A204.1 (cell line): ENCODE data around the gene SMDT1.
"Not testable (repeated sequence)": the region's sequence is repeated elsewhere in the genome, so short reads cannot be mapped to it uniquely, and the experiment has no call there.

Source experiments
- FAIRE-seq: peaks from 2 replicates; lab custom pipeline; 2012; peaks lifted over from hg19 to GRCh38; lab: Jason Lieb, UNC

SMDT1 gene

DNA sequence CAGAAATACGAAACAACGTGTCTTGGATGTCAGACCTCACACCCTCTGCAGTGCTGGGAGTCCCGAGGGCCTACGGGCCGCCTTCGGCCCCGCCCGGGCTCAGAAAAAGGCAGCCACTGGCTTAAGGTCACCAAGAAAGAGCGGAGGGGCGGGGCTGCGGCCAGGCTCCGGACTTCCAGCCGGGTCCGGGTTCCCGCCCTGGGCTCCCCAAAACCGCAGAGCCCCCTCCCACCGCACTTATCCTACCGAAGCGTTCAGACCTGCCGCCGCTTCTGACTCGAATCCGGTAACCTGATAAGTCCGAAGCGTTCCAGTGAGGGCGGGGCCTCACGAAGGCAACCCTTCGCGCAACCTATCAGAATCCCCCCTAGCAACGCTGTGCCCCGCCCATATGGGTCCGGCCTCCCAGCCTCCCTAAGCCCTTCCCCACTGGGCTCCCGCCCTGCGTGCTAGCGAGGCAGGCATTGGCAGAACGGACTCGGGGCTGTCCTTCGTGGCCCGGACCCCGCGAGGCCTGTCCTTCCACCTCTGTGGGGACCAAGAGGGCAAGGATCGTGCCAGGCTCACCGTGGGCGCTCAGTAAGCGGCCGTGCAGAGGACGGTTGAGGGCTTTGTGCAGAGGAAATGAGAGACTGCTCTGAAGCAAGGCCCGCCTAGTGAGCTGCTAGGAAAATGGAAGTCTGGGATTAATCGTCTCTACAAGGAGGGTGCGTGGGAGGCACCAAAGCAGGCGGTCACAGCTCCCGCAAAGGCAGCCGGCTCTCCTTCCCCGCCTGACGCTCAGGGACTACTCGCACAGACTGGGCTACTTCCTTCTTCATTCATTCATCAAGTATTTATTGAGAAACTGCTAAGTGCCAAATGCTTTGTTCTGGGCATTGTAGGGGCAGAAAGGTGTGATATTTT is 8.7 kb upstream of the SMDT1 start, which contains the start of gene NAGA:
NAGA (minus strand) TSS at position 296 of the 906 bp plus-strand sequence. CDS start 515 bp downstream, outside the sequence.
- peak; percentile 98 for FAIRE-seq

GRCh38 chr22:42071508-42071907 is 8.0 kb upstream of the SMDT1 start:
- FAIRE-seq: not testable (repeated sequence)

- FAIRE-seq: no peak
These were observed 6.7 kb upstream of the SMDT1 start for GRCh38 chr22:42072606-42073330.

GRCh38 chr22:42073621-42074041 is 5.9 kb upstream of the SMDT1 start:
- FAIRE-seq: no peak

DNA sequence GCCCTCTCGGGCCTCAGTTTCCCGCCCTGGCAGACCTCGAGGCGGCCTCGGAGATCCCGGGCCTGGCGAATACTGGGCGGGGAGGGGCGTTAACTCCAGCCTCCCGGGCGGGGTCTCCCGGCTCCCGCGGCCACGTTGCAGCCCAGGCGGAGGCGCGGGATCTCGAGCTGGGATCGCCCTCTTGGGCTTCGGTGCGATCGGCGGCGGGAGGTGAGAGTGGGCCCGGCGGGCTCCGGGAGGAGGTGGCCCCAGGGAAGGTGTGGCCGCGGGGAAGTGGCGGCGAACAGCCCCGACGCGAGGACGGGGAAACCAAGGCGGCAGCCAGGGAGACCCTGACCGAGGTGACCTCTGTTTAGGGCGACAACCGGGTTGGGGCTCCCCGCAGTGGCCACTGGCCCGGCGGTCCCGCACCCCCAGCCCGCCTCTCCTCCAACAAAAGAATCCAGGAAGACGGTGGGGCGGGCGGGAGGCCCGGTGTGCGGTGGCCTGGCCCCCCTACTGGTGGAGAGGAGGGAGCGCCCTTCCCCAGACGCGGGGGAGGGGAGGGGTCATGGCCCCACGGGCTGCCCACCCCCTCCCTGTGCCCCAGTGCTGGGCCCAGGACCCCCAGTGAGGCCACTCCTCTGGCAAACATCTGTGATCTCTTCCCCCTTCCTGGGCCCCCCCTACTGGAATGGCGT is 5.2 kb upstream of the SMDT1 start, which contains the start of gene PHETA2:
PHETA2 (plus strand) TSS at position 117 of the 680 bp plus-strand sequence. CDS start 3,046 bp downstream, outside the sequence.
- no peak for FAIRE-seq

DNA sequence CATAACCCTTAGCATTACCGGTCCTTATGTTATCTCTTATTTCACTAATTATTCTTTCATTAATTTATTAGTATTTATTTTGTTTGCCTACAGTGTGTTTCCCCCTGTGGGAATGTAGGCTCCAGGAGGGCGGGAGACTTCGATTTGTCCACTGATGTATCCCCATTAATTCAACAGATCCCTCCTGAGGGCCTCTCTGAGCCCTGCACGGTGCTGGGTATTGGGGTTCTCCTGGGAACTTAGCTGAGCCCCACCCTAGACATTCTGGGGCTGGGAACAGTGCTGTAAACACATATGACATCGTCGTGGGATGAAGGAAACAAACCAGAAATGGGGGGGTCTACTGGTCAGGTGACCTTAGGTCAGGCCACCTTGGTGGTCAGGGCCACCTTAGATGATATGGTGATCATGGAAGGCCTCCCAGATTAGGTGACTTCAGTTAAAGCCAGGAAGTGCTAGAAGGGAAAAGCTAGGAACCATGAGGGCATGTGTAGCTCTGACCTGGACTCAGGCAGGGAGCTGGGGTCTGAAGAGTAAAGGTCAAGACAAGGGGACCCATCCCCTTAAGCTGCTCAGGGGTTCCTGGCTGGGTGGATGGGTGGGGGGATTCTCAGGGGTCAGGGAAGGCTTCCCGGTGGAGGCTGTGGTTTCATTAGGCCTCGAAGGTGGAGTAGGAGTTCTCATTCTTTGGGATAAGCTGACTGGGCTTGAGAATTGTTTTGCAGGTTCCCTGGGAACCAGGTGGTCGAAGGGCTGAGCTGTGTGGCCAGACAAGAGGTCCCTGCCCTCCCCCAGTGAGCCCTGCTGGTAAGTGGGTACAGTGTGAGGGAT is 4.4 kb upstream of the SMDT1 start:
- FAIRE-seq: no peak

DNA sequence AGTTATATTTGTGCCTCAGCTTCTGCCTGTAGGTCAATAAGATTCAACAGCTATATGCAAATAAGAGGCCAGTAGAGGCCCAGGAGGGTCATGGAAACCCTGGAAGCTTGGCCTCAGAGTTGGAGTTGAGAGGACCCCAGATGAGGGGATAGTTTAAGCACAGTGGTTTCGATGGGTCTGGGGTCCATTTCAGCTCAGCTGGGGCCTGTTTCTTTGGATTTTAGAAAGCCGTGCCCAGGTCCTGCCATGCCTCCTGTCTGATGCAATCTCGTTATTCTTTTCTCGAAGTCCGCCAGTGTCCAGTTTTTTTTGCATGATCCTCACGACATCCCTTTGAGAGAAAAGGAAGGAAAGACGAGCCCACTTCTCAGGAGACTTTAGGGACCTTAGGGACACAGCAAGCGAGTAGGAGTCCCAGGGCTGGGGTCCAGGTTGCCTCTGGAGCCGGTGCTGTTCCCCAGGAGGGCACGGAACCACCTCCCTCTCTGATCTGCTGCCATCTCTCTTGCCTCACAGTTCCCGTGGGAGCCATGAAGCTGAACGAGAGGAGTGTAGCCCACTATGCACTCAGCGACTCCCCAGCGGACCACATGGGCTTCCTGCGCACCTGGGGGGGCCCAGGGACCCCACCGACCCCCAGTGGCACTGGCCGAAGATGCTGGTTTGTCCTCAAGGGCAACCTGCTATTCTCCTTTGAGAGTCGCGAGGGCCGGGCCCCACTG is 2.6 kb upstream of the SMDT1 start:
- FAIRE-seq: no peak

DNA sequence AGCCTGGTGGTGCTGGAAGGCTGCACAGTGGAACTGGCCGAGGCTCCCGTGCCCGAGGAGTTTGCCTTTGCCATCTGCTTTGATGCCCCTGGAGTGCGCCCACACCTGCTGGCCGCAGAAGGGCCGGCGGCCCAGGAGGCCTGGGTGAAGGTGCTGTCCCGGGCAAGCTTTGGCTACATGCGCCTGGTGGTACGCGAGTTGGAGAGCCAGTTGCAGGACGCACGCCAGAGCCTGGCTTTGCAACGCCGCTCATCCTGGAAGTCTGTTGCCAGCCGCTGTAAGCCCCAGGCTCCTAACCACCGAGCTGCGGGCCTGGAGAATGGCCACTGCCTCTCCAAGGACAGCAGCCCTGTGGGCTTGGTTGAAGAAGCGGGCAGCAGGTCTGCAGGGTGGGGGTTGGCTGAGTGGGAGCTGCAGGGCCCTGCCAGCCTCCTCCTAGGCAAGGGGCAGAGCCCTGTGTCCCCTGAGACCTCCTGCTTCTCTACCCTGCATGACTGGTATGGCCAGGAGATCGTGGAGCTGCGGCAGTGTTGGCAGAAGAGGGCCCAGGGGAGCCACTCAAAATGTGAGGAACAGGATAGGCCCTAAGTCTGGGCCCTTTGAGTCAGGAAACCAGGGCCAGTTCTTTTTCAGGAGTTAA is 1.9 kb upstream of the SMDT1 start:
- FAIRE-seq: no peak

- no peak for FAIRE-seq
These were observed 806 bp upstream of the SMDT1 start for GRCh38 chr22:42078469-42079318.

GRCh38 chr22:42080287-42080686 is 787 bp downstream of the SMDT1 start:
- no peak for FAIRE-seq

- no peak for FAIRE-seq
These were observed 3.6 kb downstream of the SMDT1 start for GRCh38 chr22:42083119-42083518.

DNA sequence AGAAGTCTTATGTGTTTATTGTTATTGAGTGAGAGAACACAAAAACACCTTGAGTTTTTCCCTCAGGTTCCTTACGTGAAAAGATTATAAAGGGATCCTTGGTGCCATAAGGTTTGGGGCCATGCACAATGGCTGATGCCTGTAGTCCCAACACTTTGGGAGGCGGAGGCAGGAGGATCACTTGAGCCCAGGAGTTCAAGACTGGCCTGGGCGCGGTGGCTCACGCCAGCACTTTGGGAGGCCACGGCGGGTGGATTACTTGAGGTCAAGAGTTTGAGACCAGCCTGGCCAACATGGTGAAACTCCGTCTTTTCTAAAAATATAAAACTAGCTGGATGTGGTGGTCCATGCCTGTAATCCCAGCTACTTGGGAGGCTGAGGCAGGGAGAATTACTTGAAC is 5.4 kb downstream of the SMDT1 start:
- no peak for FAIRE-seq

GRCh38 chr22:42086051-42086450 is 6.6 kb downstream of the SMDT1 start:
- no peak for FAIRE-seq

GRCh38 chr22:42090596-42091454 is 11.3 kb downstream of the SMDT1 start, which contains the start of gene NDUFA6:
Gene NDUFA6 (minus strand): TSS chr22:42090772. CDS start chr22:42090744, 28 bp downstream.
- peak; percentile 98 for FAIRE-seq

DNA sequence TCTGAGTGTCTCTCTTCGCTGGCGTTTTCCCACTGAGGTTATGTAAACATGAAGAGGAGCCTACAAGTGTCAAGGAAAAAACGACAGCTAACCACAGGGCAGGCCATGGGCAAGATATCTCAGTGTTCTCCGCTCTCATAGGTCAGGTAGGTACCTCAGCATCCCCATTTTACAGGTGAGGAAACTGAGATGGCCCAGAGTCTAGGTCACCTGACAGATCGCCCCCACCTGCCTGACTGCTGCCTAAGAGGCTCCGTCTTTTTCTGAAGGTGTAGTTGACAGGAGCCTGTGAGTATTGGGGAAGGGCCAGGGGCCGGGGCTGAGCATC is 11.9 kb downstream of the SMDT1 start:
- no peak for FAIRE-seq

DNA sequence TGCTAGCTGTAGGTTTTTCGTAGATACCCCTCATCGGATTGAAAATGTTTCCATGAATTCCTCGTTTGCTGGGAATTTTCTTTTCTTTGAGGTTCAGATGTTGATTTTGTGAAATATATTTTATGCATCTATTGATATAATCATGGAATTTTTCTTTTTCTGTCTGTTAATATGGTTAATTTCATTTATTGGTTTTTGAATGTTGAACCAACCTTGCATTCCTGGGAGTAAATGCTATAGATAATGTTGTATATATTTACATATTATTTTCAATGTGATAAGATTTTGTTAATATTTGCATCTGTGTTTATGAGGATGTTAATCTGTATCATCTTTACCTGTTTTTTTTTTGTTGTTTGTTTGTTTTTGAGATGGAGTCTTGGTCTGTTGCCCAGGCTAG is 21.7 kb downstream of the SMDT1 start:
- FAIRE-seq: no peak

- FAIRE-seq: not testable (repeated sequence)
These were observed 24.9 kb downstream of the SMDT1 start for GRCh38 chr22:42104332-42104860.

GRCh38 chr22:42108848-42109247 is 29.3 kb downstream of the SMDT1 start:
- no peak for FAIRE-seq
